Hepatocyte (in vitro differentiated cells): ENCODE measurements around the gene KATNIP. TPM values are rescaled to one million over a fixed set of nuclear protein-coding genes. Genes with fewer than 3 reads are reported as not detected.
"Not testable (repeated sequence)": the region's sequence is repeated elsewhere in the genome, so short reads cannot be mapped to it uniquely, and the experiment has no call there.

Source experiments
- DNase-seq: peaks from one replicate; pipeline ENCODE4 v3.0.0-alpha.2; 2016; ENCODE audit warnings: low spot score
- H2AFZ ChIP-seq: fragments of 200-600 bp; sonication (generic); 2 replicates; pipeline ENCODE4 v1.6.0; 2016; ENCODE audit warnings: antibody characterized with exemption, mild to moderate bottlenecking
- H3K27ac ChIP-seq: fragments of 200-600 bp; sonication (generic); 2 replicates; pipeline ENCODE4 v1.5.1; 2016; ENCODE audit warnings: mild to moderate bottlenecking
- H3K27me3 ChIP-seq: fragments of 200-600 bp; sonication (generic); 2 replicates; pipeline ENCODE4 v1.6.1; 2016
- H3K36me3 ChIP-seq: fragments of 200-600 bp; sonication (generic); replicated peaks from 2 replicates; pipeline ENCODE4 v1.5.1; 2016; ENCODE audit warnings: low read depth; ENCODE audit not compliant: insufficient read depth
- H3K4me1 ChIP-seq: fragments of 200-600 bp; sonication (generic); 2 replicates; pipeline ENCODE4 v1.5.1; 2016; ENCODE audit warnings: mild to moderate bottlenecking, moderate library complexity; ENCODE audit not compliant: insufficient read depth
- H3K4me2 ChIP-seq: fragments of 200-600 bp; sonication (generic); 2 replicates; pipeline ENCODE4 v1.6.0; 2016
- H3K4me3 ChIP-seq: fragments of 200-600 bp; sonication (generic); 2 replicates; pipeline ENCODE4 v1.5.1; 2016; ENCODE audit warnings: mild to moderate bottlenecking
- H3K79me2 ChIP-seq: fragments of 200-600 bp; sonication (generic); 2 replicates; pipeline ENCODE4 v1.6.0; 2017; ENCODE audit warnings: mild to moderate bottlenecking
- H3K9me2 ChIP-seq: fragments of 200-600 bp; sonication (generic); replicated peaks from 2 replicates; pipeline ENCODE4 v1.6.0; 2017; ENCODE audit warnings: mild to moderate bottlenecking; ENCODE audit not compliant: insufficient read depth
- H3K9me3 ChIP-seq: fragments of 200-600 bp; sonication (generic); 2 replicates; pipeline ENCODE4 v1.5.1; 2016; ENCODE audit warnings: low read depth, mild to moderate bottlenecking
- H4K20me1 ChIP-seq: fragments of 200-600 bp; sonication (generic); 2 replicates; pipeline ENCODE4 v1.6.0; 2016; ENCODE audit warnings: mild to moderate bottlenecking; ENCODE audit not compliant: insufficient read depth, poor library complexity, severe bottlenecking
- CTCF ChIP-seq: fragments of 200-600 bp; sonication (generic); IDR thresholded peaks from 2 replicates; pipeline ENCODE4 v1.5.1; 2016; ENCODE audit warnings: antibody characterized with exemption, mild to moderate bottlenecking; ENCODE audit not compliant: poor library complexity
- EZH2 ChIP-seq: fragments of 200-600 bp; sonication (generic); IDR thresholded peaks from 2 replicates; pipeline ENCODE4 v1.6.1; 2016; ENCODE audit warnings: antibody characterized with exemption, mild to moderate bottlenecking, borderline replicate concordance
- EZH2phosphoT487 ChIP-seq: fragments of 200-600 bp; sonication (generic); IDR thresholded peaks from one replicate; pipeline ENCODE4 v1.6.1; 2018; ENCODE audit warnings: antibody characterized with exemption, mild to moderate bottlenecking, low read depth, moderate library complexity; ENCODE audit not compliant: unreplicated experiment, severe bottlenecking
- WGBS: methylation state at CpG from one replicate; pipeline ENCODE4 v1.1.6; 2016; ENCODE audit warnings: low lambda C conversion rate; ENCODE audit errors: missing lambda C conversion rate; 5-methylcytosine and 5-hydroxymethylcytosine counted together
- polyA plus RNA-seq: library from polyadenylated mRNA; unstranded; fragments of >200 nt; fragmentation: Nextera tagmentation; extraction: Ambion mirVana; gene quantifications from 2 replicates; pipeline ENCODE4 v1.2.1, GENCODE V29; 2016
- total RNA-seq: library from RNA; depleted of rRNA; stranded (reverse); fragments of >200 nt; gene quantifications from 2 replicates; pipeline ENCODE4 v1.2.3, GENCODE V29; 2014

Gene KATNIP
- total and polyA plus RNA-seq, 2 experiments from 2014 or later: 7.1 to 15.6 TPM

GRCh38 chr16:27561216-27561615, 11.3 kb downstream of the KATNIP start:
- Histone ChIP-seq H2AFZ (no peak overlapping the region), H3K4me1 (no peaks in the 10 kb centered on the region), H3K36me3 (no peaks in the 10 kb centered on the region), H3K27me3 (no peaks in the 10 kb centered on the region), H3K4me3 (no peak overlapping the region), H3K79me2 (peaks cover 2% of the 10 kb centered on the region), H3K4me2 (no peak overlapping the region), H3K9me2 (no peaks in the 10 kb centered on the region), H3K9me3 (no peaks in the 10 kb centered on the region), H3K27ac (no peak overlapping the region), H4K20me1 (no peaks in the 10 kb centered on the region)
- no peak for DNase-seq
- WGBS: 94% methylated on average over 8 of the region's 8 CpGs
- TF ChIP-seq CTCF (no peak), EZH2 (no peak), EZH2phosphoT487 (no peak)

DNA sequence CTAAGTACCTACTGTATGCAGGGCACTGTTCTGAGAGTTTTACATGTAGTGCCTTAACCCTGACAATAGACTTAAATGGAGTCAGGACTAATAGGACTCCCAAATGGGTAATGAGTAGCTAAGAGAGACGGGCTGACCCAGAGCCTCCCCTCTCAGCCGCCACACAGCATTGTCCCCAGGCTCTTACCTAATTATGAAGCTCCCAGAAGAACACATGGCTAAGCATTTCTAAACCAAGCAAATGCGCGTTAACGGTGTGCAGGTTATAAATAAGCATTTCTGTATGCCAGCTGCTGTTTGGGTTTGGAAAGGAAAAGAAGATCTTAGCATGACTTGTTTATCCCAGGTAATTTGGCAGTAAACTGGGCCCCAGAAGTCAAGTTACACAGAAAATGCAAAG, 14.3 kb downstream of the KATNIP start:
- TF ChIP-seq EZH2phosphoT487: no peak
- H4K20me1 ChIP-seq: no peaks in the 10 kb centered on the region
- no peak overlapping the region for H3K27ac ChIP-seq
- no peak for DNase-seq
- 78% methylated on average over 5 of the region's 5 CpGs for WGBS
- no peak overlapping the region for H2AFZ ChIP-seq
- H3K27me3 ChIP-seq: no peaks in the 10 kb centered on the region
- no peaks in the 10 kb centered on the region for H3K4me1 ChIP-seq
- H3K4me3 ChIP-seq: no peak overlapping the region
- H3K9me2 ChIP-seq: no peaks in the 10 kb centered on the region
- no peaks in the 10 kb centered on the region for H3K9me3 ChIP-seq
- H3K36me3 ChIP-seq: no peaks in the 10 kb centered on the region
- H3K4me2 ChIP-seq: no peak overlapping the region
- H3K79me2 ChIP-seq: no peaks in the 10 kb centered on the region

- Histone ChIP-seq H3K36me3 (no peaks in the 10 kb centered on the region), H3K27me3 (no peaks in the 10 kb centered on the region), H3K27ac (no peak overlapping the region), H3K4me2 (no peak overlapping the region), H3K9me3 (no peaks in the 10 kb centered on the region), H3K4me3 (no peak overlapping the region), H3K9me2 (no peaks in the 10 kb centered on the region), H4K20me1 (no peaks in the 10 kb centered on the region), H3K4me1 (no peaks in the 10 kb centered on the region), H3K79me2 (no peaks in the 10 kb centered on the region), H2AFZ (no peak overlapping the region)
- DNase-seq: no peak
- 87% methylated on average over 6 of the region's 6 CpGs for WGBS
- TF ChIP-seq EZH2: no peak
- no peak for TF ChIP-seq EZH2phosphoT487
- no peak for TF ChIP-seq CTCF
These were observed 16.5 kb downstream of the KATNIP start for GRCh38 chr16:27566417-27566816.

DNA sequence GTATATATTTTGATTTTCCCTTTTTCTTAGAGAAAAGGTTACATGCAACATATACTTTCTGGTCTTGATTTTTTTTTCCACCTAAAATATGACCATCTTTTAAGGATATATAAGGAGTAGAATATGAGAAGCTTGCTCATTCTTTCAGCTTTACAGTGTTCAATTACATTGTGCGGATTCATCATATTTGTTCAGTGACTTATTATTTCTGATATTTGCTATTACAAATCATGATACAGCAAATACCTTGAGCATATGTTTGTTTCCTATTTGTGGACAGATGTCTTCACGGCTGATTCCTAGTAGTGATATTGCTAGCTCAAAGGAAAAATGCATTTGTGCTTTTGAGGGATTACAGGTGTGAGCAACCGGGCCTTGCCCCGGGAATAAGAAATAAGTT, 18.1 kb downstream of the KATNIP start:
- DNase-seq: no peak
- no peak overlapping the region for H3K4me3 ChIP-seq
- H3K36me3 ChIP-seq: no peaks in the 10 kb centered on the region
- no peak for TF ChIP-seq CTCF
- no peak for TF ChIP-seq EZH2
- TF ChIP-seq EZH2phosphoT487: no peak
- H3K27me3 ChIP-seq: no peaks in the 10 kb centered on the region
- no peak overlapping the region for H3K4me2 ChIP-seq
- WGBS: 94% methylated on average over 4 of the region's 4 CpGs
- no peaks in the 10 kb centered on the region for H3K79me2 ChIP-seq
- H3K9me2 ChIP-seq: no peaks in the 10 kb centered on the region
- no peak overlapping the region for H3K27ac ChIP-seq
- no peak overlapping the region for H2AFZ ChIP-seq
- no peaks in the 10 kb centered on the region for H4K20me1 ChIP-seq
- H3K9me3 ChIP-seq: no peaks in the 10 kb centered on the region
- peaks cover 11% of the 10 kb centered on the region for H3K4me1 ChIP-seq

DNA sequence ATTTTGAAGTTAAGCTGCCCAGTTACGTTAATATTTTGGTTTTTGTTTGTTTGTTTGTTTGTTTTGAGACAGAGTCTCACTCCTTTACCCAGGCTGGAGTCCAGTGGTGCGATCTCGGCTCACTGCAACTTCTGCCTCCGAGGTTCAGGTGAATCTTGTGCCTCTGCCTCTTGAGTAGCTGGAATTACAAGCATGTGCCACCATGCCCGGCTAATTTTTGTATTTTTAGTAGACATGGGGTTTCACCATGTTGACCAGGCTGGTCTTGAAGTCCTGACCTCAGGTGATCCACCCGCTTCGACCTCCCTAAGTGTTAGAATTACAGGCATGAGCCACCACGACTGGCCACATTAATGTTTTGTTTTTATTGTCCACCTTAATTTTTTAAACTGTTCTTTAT, 21.0 kb downstream of the KATNIP start:
- H3K4me1 ChIP-seq: peaks cover 11% of the 10 kb centered on the region
- not testable (repeated sequence) for H3K36me3 ChIP-seq, H3K27ac ChIP-seq, DNase-seq, H4K20me1 ChIP-seq, H3K9me2 ChIP-seq, H3K9me3 ChIP-seq, H3K4me3 ChIP-seq, H2AFZ ChIP-seq, H3K4me2 ChIP-seq, H3K79me2 ChIP-seq, H3K27me3 ChIP-seq
- 96% methylated on average over 8 of the region's 8 CpGs for WGBS
